Bronchial epithelial cell (primary cell): Measurements from ENCODE around the gene SETD1B. TPM values are rescaled to one million over a fixed set of nuclear protein-coding genes. Genes with fewer than 3 reads are reported as not detected.

Source experiments
- DNase-seq: peaks from one replicate; pipeline ENCODE4 v3.0.0-alpha.2; 2010; ENCODE audit warnings: low read depth
- FAIRE-seq: peaks from 2 replicates; lab custom pipeline; 2011; peaks lifted over from hg19 to GRCh38; lab: Jason Lieb, UNC
- H3K27me3 ChIP-seq: 2 replicates; pipeline ENCODE4 v1.5.1; 2011; ENCODE audit warnings: low read length; ENCODE audit not compliant: control insufficient read depth, insufficient read depth
- H3K36me3 ChIP-seq: 2 replicates; pipeline ENCODE4 v1.5.1; 2011; ENCODE audit warnings: low read length; ENCODE audit not compliant: control insufficient read depth, insufficient read depth
- H3K4me3 ChIP-seq: 2 replicates; pipeline ENCODE4 v1.5.1; 2011; ENCODE audit warnings: mild to moderate bottlenecking, low read depth, low read length, control low read depth
- total RNA-seq: library from RNA; depleted of rRNA; stranded (reverse); fragments of >200 nt; gene quantifications from 2 replicates; pipeline ENCODE4 v1.2.1, GENCODE V29; 2014
- TF ChIP-seq, protein P1 (sequence below): IDR thresholded peaks from 2 replicates; pipeline ENCODE4 v1.5.1; 2011; ENCODE audit warnings: mild to moderate bottlenecking, moderate library complexity, low read length, control low read depth, inconsistent platforms; ENCODE audit not compliant: insufficient read depth, severe bottlenecking

SETD1B gene
- total RNA-seq, 1 donor from 2014 or later: 1.8 TPM

DNA sequence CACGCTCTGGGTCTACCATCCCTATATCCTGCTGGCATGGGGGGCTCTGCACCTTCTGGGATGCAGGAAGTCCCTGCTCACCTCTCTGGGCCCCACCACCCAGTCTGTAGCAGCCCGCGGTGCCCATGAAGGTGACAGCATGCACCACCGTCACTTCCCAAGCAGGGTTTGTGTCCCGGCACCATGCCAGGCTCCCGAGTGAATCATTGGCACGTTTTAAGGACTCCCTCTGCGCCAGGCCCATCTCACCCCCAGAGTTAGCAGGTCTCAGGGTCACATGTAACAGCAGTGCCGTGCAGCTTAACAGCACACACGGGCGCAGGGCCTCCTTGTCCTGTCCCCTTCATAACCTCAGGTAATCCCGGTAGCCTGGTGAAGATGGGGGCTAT, 19.9 kb downstream of the SETD1B start:
- FAIRE-seq (no peak), DNase-seq (no peak)
- H3K27me3 ChIP-seq: no peaks in the 10 kb centered on the region
- TF ChIP-seq, protein P1, sequence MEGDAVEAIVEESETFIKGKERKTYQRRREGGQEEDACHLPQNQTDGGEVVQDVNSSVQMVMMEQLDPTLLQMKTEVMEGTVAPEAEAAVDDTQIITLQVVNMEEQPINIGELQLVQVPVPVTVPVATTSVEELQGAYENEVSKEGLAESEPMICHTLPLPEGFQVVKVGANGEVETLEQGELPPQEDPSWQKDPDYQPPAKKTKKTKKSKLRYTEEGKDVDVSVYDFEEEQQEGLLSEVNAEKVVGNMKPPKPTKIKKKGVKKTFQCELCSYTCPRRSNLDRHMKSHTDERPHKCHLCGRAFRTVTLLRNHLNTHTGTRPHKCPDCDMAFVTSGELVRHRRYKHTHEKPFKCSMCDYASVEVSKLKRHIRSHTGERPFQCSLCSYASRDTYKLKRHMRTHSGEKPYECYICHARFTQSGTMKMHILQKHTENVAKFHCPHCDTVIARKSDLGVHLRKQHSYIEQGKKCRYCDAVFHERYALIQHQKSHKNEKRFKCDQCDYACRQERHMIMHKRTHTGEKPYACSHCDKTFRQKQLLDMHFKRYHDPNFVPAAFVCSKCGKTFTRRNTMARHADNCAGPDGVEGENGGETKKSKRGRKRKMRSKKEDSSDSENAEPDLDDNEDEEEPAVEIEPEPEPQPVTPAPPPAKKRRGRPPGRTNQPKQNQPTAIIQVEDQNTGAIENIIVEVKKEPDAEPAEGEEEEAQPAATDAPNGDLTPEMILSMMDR: no peak
- peaks cover 22% of the 10 kb centered on the region for H3K36me3 ChIP-seq
- H3K4me3 ChIP-seq: no peak overlapping the region

DNA sequence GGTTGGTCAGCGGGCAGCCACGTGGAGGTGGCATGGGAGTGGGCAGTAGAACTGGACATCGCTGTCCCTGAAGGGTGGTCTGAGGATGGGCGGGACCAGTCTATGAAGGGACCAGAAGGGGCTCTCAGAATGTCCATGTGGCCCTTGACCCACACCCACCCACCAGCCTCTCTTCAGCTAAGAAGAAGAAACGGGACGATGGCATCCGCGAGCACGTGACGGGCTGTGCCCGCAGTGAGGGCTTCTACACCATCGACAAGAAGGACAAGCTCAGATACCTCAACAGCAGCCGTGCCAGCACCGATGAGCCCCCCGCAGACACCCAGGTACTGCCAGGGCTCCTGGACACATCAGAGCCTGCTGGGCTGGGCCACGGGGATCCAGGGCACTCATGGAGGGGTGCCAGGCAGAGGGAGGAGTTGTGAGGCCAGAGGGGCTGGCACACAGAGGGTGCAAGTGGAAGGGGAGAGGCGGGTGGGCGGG, 21.3 kb downstream of the SETD1B start:
- Histone ChIP-seq H3K27me3 (no peaks in the 10 kb centered on the region), H3K4me3 (no peak overlapping the region), H3K36me3 (peaks cover 21% of the 10 kb centered on the region)
- TF ChIP-seq, protein P1: no peak
- no peak for DNase-seq
- no peak for FAIRE-seq

DNA sequence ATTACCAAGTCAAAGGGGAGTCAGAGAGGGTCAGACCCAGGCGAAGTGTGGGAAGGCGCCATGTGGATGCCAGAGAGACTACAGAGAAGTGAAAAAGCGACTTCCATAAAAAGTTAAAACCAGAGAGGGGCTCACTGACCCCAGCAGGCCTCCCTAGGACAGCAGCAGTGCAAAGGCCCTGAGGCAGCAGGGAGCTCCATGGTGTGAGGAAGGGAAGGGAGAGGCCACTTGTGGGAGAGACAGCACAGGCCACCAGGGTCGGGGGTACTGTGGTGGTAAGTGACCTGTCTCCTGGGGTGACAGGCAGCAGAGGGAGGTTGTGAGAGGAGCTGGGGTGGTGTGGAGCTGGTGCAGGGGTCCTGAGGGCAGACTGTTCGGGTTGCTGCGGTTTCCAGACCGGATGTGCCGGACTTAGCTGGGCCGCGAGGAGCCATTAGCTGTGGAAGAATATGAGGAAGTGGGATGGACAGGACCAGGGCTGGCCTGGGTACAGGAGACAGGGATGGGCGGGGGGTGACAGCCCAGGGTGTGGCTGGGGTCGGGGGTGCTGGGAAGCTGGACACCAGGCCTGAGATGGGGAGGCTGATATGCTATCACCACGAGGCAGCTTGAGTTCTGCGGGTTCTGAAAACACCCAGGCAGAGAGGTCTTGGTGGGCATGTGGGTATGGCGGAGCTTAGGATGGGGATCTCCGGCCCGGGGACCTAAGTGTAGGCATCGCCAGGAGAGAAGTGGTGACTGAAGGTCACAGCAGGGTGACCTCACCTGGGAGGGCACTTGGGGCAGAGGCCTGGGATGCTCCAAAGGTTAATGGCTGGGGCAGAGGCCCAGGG, 22.7 kb downstream of the SETD1B start:
- TF ChIP-seq, protein P1: no peak
- FAIRE-seq: no peak
- Histone ChIP-seq H3K4me3 (no peak overlapping the region), H3K36me3 (peaks cover 20% of the 10 kb centered on the region), H3K27me3 (no peaks in the 10 kb centered on the region)
- no peak for DNase-seq

DNA sequence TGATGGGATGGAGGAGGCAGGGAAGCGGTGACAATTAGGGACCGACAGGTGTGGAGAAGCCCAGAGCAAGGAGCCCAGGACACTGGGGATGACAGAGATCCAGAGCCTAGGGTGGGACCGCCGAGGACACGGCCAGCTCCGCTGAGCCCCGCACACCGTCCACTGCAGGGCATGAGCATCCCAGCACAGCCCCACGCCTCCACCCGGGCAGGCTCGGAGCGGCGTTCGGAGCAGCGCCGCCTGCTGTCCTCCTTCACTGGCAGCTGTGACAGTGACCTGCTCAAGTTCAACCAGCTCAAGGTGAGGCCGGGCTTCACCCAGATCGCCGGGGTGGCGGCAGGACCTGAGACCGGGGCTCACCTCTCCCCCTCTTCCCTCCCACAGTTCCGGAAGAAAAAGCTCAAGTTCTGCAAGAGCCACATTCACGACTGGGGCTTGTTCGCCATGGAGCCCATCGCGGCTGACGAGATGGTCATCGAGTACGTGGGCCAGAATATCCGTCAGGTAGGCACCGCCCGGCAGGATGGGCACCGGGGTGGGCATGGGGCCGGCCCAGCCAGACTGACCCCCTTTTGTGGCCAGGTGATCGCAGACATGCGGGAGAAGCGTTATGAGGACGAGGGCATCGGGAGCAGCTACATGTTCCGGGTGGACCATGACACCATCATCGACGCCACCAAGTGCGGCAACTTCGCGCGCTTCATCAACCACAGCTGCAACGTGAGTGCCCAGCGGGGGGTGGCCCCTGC, 23.7 kb downstream of the SETD1B start:
- no peak for DNase-seq
- Histone ChIP-seq H3K4me3 (no peak overlapping the region), H3K36me3 (peaks cover 21% of the 10 kb centered on the region), H3K27me3 (no peaks in the 10 kb centered on the region)
- no peak for FAIRE-seq
- TF ChIP-seq, protein P1: no peak

DNA sequence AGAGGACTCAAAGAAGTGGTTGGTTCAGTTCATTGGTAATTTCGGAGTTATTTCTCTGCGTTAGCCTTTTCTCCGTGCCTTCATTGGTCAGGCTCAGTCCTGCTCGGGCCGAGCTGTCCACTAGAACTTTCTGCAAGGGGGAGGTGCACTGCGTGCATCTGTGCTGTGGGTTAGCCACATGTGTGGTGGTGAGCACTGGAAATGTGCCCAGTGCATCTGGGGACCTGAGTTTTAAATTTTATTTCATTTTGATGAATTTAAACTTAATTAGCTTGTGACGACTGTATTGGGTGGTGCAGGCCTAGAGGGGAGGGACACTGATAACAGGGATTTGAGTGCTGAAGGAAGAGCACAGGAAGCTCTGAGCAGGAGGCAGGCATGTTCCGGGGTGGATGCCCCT, 24.5 kb downstream of the SETD1B start:
- H3K4me3 ChIP-seq: no peak overlapping the region
- FAIRE-seq (no peak), DNase-seq (no peak)
- H3K36me3 ChIP-seq: peaks cover 18% of the 10 kb centered on the region
- TF ChIP-seq, protein P1: no peak
- no peaks in the 10 kb centered on the region for H3K27me3 ChIP-seq
